Parathyroid adenoma (tissue), 2 donors: ENCODE results near the gene LSP1.

ENCODE experiments used
- H2AFZ ChIP-seq: fragments of 300-600 bp; sonication (generic); one replicate; pipeline ENCODE4 v1.7.0; 2017; ENCODE audit warnings: antibody characterized with exemption, mild to moderate bottlenecking
- H3K27ac ChIP-seq: fragments of 300-600 bp; sonication (generic); one replicate; pipeline ENCODE4 v1.7.0; 2017
- H3K27me3 ChIP-seq: fragments of 300-600 bp; sonication (generic); one replicate; pipeline ENCODE4 v1.7.0; 2017; ENCODE audit warnings: low read length; ENCODE audit not compliant: control insufficient read depth, insufficient read depth
- H3K36me3 ChIP-seq: fragments of 300-600 bp; sonication (generic); one replicate; pipeline ENCODE4 v1.7.0; 2017; ENCODE audit warnings: low read length; ENCODE audit not compliant: control insufficient read depth, insufficient read depth
- H3K4me1 ChIP-seq: fragments of 300-600 bp; sonication (generic); one replicate; pipeline ENCODE4 v1.7.0; 2017; ENCODE audit warnings: control low read depth
- H3K4me2 ChIP-seq: fragments of 300-600 bp; sonication (generic); one replicate; pipeline ENCODE4 v1.7.0; 2017; ENCODE audit warnings: low read length
- H3K4me3 ChIP-seq: fragments of 300-600 bp; sonication (generic); one replicate; pipeline ENCODE4 v1.7.0; 2017; ENCODE audit warnings: low read depth, low read length
- H3K79me2 ChIP-seq: fragments of 300-600 bp; sonication (generic); one replicate; pipeline ENCODE4 v1.7.0; 2017; ENCODE audit warnings: control low read depth
- H3K9ac ChIP-seq: fragments of 300-600 bp; sonication (generic); one replicate; pipeline ENCODE4 v1.7.0; 2017; ENCODE audit warnings: mild to moderate bottlenecking
- H3K9me3 ChIP-seq: fragments of 300-600 bp; sonication (generic); one replicate; pipeline ENCODE4 v1.7.0; 2017; ENCODE audit warnings: low read length; ENCODE audit not compliant: control insufficient read depth
- TF ChIP-seq, protein P1 (sequence below): fragments of 300-600 bp; sonication (generic); IDR thresholded peaks from one replicate; pipeline ENCODE4 v1.7.0; 2017; ENCODE audit warnings: antibody characterized with exemption, mild to moderate bottlenecking
- donor health status: primary hyperparathyroidism.

The LSP1 gene

GRCh38 chr11:1853376-1854131 lies 670 bp downstream of the LSP1 start:
- H3K4me1 ChIP-seq: no peaks in the 10 kb centered on the region
- H3K4me3 ChIP-seq: no peak overlapping the region
- no peak overlapping the region for H2AFZ ChIP-seq
- no peak overlapping the region for H3K27ac ChIP-seq
- no peaks in the 10 kb centered on the region for H3K36me3 ChIP-seq
- H3K9ac ChIP-seq: no peak overlapping the region
- H3K4me2 ChIP-seq: no peak overlapping the region
- TF ChIP-seq, protein P1, sequence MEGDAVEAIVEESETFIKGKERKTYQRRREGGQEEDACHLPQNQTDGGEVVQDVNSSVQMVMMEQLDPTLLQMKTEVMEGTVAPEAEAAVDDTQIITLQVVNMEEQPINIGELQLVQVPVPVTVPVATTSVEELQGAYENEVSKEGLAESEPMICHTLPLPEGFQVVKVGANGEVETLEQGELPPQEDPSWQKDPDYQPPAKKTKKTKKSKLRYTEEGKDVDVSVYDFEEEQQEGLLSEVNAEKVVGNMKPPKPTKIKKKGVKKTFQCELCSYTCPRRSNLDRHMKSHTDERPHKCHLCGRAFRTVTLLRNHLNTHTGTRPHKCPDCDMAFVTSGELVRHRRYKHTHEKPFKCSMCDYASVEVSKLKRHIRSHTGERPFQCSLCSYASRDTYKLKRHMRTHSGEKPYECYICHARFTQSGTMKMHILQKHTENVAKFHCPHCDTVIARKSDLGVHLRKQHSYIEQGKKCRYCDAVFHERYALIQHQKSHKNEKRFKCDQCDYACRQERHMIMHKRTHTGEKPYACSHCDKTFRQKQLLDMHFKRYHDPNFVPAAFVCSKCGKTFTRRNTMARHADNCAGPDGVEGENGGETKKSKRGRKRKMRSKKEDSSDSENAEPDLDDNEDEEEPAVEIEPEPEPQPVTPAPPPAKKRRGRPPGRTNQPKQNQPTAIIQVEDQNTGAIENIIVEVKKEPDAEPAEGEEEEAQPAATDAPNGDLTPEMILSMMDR: no peak
- H3K79me2 ChIP-seq: no peaks in the 10 kb centered on the region
- no peaks in the 10 kb centered on the region for H3K9me3 ChIP-seq
- H3K27me3 ChIP-seq: no peaks in the 10 kb centered on the region

DNA sequence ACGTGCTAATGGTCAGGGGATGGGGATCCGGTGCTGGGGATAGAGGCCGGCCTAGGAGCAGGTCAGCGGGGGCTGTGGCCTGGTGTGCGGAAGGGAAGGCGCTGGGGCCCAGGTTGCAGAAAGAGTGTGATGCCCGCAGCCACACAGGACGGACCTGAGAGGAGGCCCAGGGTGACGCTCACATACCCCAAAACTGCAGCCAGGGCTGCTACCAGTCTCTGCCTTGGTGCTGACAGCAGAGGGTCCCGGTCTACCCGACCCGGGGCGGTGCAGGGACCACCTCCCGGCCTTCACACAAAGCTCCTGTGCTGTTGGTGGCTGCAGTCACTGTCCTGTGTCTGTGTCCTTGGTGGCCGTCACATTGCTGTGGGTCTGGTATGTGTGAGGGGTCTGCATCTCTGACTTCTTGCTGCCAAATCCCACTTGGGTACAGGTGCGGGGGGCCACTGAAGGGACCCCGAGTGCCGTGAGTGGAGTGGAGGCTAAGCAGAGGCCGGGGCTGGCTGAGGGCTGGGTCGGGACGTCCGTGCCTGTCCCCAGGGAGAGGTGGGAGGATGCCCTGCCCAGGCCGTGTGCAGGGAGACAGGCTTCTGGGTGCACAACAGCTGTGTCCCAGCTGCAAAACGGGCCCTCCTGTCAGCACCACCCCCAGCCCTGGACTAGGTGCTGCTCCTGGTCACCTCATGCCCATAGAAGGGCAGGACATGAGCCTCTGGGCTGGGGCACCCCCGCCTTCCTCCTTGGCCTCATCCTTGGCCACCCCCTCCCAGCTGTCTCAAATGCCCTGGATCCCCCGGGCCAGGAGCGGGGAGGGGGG lies 1.5 kb downstream of the LSP1 start:
- Histone ChIP-seq H3K79me2 (no peaks in the 10 kb centered on the region), H3K36me3 (no peaks in the 10 kb centered on the region), H3K4me1 (no peaks in the 10 kb centered on the region), H2AFZ (no peak overlapping the region), H3K27ac (no peak overlapping the region), H3K27me3 (no peaks in the 10 kb centered on the region), H3K4me2 (no peak overlapping the region), H3K9me3 (no peaks in the 10 kb centered on the region), H3K9ac (no peak overlapping the region), H3K4me3 (no peak overlapping the region)
- TF ChIP-seq, protein P1: no peak

GRCh38 chr11:1854949-1855885 lies 2.3 kb downstream of the LSP1 start:
- H3K79me2 ChIP-seq: no peaks in the 10 kb centered on the region
- no peak overlapping the region for H3K27ac ChIP-seq
- no peak overlapping the region for H3K9ac ChIP-seq
- no peaks in the 10 kb centered on the region for H3K27me3 ChIP-seq
- H3K4me3 ChIP-seq: no peak overlapping the region
- H3K36me3 ChIP-seq: no peaks in the 10 kb centered on the region
- H3K9me3 ChIP-seq: no peaks in the 10 kb centered on the region
- no peak overlapping the region for H3K4me2 ChIP-seq
- H3K4me1 ChIP-seq: no peaks in the 10 kb centered on the region
- H2AFZ ChIP-seq: no peak overlapping the region
- TF ChIP-seq, protein P1: no peak

GRCh38 chr11:1855886-1856265 lies 3.0 kb downstream of the LSP1 start:
- Histone ChIP-seq H3K4me3 (no peak overlapping the region), H3K9ac (no peak overlapping the region), H3K27ac (no peak overlapping the region), H3K4me1 (no peaks in the 10 kb centered on the region), H3K79me2 (no peaks in the 10 kb centered on the region), H3K36me3 (no peaks in the 10 kb centered on the region), H3K4me2 (no peak overlapping the region), H3K27me3 (no peaks in the 10 kb centered on the region), H3K9me3 (no peaks in the 10 kb centered on the region), H2AFZ (no peak overlapping the region)
- TF ChIP-seq, protein P1: no peak
